PC-9 (cell line): ENCODE data around the gene IL21. TPM values are rescaled to one million over a fixed set of nuclear protein-coding genes. Genes with fewer than 3 reads are reported as not detected.
A peak's percentile ranks its signal among the peaks of the same experiment; 100 is the strongest.

ENCODE experiments used
- BruUV-seq: library from RNA; stranded (reverse); fragments of 400-500 nt; replicated peaks from 2 replicates; lab custom pipeline; 2021; lab: Mats Ljungman, UMichigan
- CTCF ChIA-PET: fragments of 300-600 bp; sonication (Branson Sonifier 250); formaldehyde crosslinking; loops from one replicate; lab custom pipeline; 2022; ENCODE audit warnings: antibody characterized with exemption; lab: Charles Lee
- POLR2A ChIA-PET: fragments of 300-600 bp; sonication (Branson Sonifier 250); formaldehyde crosslinking; loops from one replicate; lab custom pipeline; 2022; ENCODE audit warnings: antibody characterized with exemption; ENCODE audit not compliant: unreplicated experiment; lab: Charles Lee
- DNase-seq, 2 experiments: peaks; one replicate each; pipeline versions ENCODE4 v3.0.0 to v3.0.0-alpha.2; 2015 to 2022; ENCODE audit warnings: mixed read lengths in 1 of 2
- H2AFZ ChIP-seq: fragments of 200-600 bp; sonication (generic); 2 replicates; pipeline ENCODE4 v1.8.1; 2017; ENCODE audit warnings: antibody characterized with exemption
- H3F3A ChIP-seq: fragments of 200-600 bp; sonication (generic); 2 replicates; pipeline ENCODE4 v1.8.1; 2017; ENCODE audit warnings: antibody characterized with exemption, mild to moderate bottlenecking, low read depth; ENCODE audit not compliant: insufficient read depth
- H3K27ac ChIP-seq: fragments of 200-600 bp; sonication (generic); 2 replicates; pipeline ENCODE4 v1.6.1; 2016; ENCODE audit warnings: mixed run types
- H3K27me3 ChIP-seq: fragments of 200-600 bp; sonication (generic); 2 replicates; pipeline ENCODE4 v1.6.1; 2016; ENCODE audit warnings: low read depth, mixed run types; ENCODE audit not compliant: insufficient read depth
- H3K36me3 ChIP-seq: fragments of 200-600 bp; sonication (generic); 2 replicates; pipeline ENCODE4 v1.6.1; 2016; ENCODE audit warnings: low read depth, mixed run types
- H3K4me1 ChIP-seq: fragments of 200-600 bp; sonication (generic); replicated peaks from 2 replicates; pipeline ENCODE4 v1.6.1; 2016; ENCODE audit warnings: mixed run types; ENCODE audit not compliant: insufficient read depth
- H3K4me2 ChIP-seq: fragments of 200-600 bp; sonication (generic); 2 replicates; pipeline ENCODE4 v1.6.1; 2017; ENCODE audit warnings: mixed run types
- H3K4me3 ChIP-seq: fragments of 200-600 bp; sonication (generic); 2 replicates; pipeline ENCODE4 v1.6.1; 2016; ENCODE audit warnings: mixed run types
- H3K79me2 ChIP-seq: fragments of 200-600 bp; sonication (generic); 2 replicates; pipeline ENCODE4 v1.6.1; 2017; ENCODE audit warnings: low read depth, mixed run types
- H3K9me2 ChIP-seq: fragments of 200-600 bp; sonication (generic); 2 replicates; pipeline ENCODE4 v1.8.1; 2017; ENCODE audit warnings: mild to moderate bottlenecking; ENCODE audit not compliant: insufficient read depth
- H3K9me3 ChIP-seq: fragments of 200-600 bp; sonication (generic); 2 replicates; pipeline ENCODE4 v1.8.1; 2016; ENCODE audit warnings: low read depth; ENCODE audit not compliant: insufficient read depth
- H4K20me1 ChIP-seq: fragments of 200-600 bp; sonication (generic); 2 replicates; pipeline ENCODE4 v1.8.1; 2017; ENCODE audit not compliant: insufficient read depth
- EZH2 ChIP-seq: fragments of 200-600 bp; sonication (generic); IDR thresholded peaks from 2 replicates; pipeline ENCODE4 v1.8.0; 2017; ENCODE audit warnings: antibody characterized with exemption, low read depth
- intact Hi-C: fragments of 100-400 bp; cut with micrococcal nuclease; formaldehyde crosslinking; loops from one replicate; pipeline ENCODE4 v1.10.0; 2022; ENCODE audit not compliant: unreplicated experiment
- total RNA-seq: library from RNA; stranded (reverse); gene quantifications from 2 replicates; pipeline ENCODE4 v1.2.3, GENCODE V29; 2021
- TF ChIP-seq, protein P1 (sequence below): fragments of 200-600 bp; sonication (generic); conservative IDR thresholded peaks from 2 replicates; pipeline ENCODE4 v1.6.1; 2017; ENCODE audit warnings: mixed run types, antibody characterized with exemption, mild to moderate bottlenecking, moderate library complexity

The IL21 gene
- total RNA-seq, 1 experiment from 2014 or later = not detected

DNA sequence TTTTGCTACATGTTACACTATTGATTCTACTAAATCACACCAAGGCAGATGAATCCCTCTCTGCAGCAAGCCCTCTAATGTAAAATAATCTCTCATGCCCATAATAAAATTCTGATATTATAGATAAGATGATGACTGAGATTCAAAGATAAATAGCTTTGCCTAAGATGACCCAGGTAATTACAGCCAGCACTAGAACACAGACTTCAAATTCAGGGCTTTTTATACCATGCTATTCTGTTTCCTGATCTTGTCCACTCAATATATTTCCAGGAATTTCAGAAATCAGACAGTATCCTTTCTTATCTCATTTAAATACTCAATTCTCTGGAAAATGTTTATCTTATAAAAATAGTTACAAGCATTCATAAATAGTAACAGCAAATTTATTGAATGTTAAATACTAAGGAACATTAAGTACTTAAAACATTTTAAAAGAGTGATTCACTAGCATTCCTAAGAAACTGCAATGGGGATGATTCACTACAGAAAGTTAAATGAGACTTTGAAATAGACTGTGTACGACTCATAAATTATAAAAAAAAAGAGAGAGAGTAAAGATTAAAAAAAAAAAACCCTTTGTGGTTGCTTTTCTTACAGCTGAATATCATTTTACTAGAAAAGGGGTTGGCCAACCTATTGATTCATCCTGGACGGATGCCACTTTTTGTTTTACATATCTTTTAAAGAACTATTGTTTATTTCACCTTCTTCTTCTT lies 45.8 kb upstream of the IL21 start:
- BruUV-seq = no TSS peak
- H4K20me1 ChIP-seq = no peaks in the 10 kb centered on the region
- H3K27ac ChIP-seq = peak overlapping the region; percentile 51
- TF ChIP-seq, protein P1, sequence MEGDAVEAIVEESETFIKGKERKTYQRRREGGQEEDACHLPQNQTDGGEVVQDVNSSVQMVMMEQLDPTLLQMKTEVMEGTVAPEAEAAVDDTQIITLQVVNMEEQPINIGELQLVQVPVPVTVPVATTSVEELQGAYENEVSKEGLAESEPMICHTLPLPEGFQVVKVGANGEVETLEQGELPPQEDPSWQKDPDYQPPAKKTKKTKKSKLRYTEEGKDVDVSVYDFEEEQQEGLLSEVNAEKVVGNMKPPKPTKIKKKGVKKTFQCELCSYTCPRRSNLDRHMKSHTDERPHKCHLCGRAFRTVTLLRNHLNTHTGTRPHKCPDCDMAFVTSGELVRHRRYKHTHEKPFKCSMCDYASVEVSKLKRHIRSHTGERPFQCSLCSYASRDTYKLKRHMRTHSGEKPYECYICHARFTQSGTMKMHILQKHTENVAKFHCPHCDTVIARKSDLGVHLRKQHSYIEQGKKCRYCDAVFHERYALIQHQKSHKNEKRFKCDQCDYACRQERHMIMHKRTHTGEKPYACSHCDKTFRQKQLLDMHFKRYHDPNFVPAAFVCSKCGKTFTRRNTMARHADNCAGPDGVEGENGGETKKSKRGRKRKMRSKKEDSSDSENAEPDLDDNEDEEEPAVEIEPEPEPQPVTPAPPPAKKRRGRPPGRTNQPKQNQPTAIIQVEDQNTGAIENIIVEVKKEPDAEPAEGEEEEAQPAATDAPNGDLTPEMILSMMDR = no peak
- TF ChIP-seq EZH2 = no peak
- no peak overlapping the region for H3K4me3 ChIP-seq
- H3K9me3 ChIP-seq = no peaks in the 10 kb centered on the region; the same call in 1 of the 2 replicates
- H3K27me3 ChIP-seq = no peaks in the 10 kb centered on the region
- H3K4me1 ChIP-seq = peaks cover 22% of the 10 kb centered on the region
- ChIA-PET POLR2A (no interaction called here), CTCF (interaction anchor here (0.6 to 1.0 kb wide), 3 partner anchors 9 to 1427 kb away, joined by 3 to 4 read pairs (median 3); no protein-coding TSS in a partner anchor)
- H3F3A ChIP-seq = peaks cover 15% of the 10 kb centered on the region; the same call in 1 of the 2 replicates
- H3K36me3 ChIP-seq = no peaks in the 10 kb centered on the region
- intact Hi-C loops = no loop called here
- H2AFZ ChIP-seq = no peak overlapping the region
- H3K79me2 ChIP-seq = no peaks in the 10 kb centered on the region
- H3K9me2 ChIP-seq = 0 out of 2 replicates have a peak, but pooled peaks cover 5% of the 10 kb centered on the region
- H3K4me2 ChIP-seq = peak overlapping the region; percentile 34
- peak; percentile 5 to 92 for DNase-seq

DNA sequence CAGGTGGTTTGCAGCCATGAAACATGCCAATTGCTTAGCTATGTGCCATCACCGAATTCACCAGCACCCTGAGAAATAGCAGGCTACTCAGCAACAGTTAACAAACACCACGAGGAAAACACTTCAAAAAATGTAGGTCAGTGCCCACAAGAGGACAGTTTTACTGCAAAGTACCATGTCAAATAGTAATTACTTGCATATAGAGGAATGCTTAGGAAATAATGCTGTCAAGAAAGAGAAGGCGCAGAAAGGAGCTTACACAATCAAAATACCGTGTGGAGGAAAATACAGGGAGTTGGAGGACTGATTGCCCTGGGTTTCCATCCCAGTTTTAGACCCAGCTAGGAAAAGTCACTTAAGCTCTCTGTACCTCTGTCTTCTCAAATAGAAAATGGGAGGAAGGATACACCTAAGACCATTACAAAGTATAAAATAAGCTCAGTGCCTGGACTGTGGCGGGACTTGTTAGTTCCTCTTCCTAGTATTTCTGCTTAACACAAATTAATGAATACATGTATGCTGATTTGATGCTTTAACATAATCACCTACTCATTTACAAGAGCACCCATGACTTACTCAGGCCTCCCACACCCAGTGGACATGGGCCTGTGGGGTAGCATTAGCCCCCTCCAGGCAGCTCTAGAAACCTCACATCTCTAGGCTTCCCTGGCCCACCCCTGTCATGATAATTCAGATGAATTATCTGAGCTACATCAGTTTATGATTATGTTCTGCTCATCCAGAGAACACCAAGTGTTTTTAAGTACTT lies 44.5 kb upstream of the IL21 start:
- no peak for DNase-seq
- no peak overlapping the region for H3K4me3 ChIP-seq
- intact Hi-C loops = no loop called here
- peaks cover 15% of the 10 kb centered on the region; the same call in 1 of the 2 replicates for H3F3A ChIP-seq
- no peaks in the 10 kb centered on the region; the same call in 1 of the 2 replicates for H3K9me3 ChIP-seq
- 0 out of 2 replicates have a peak, but pooled peaks cover 5% of the 10 kb centered on the region for H3K9me2 ChIP-seq
- no peak overlapping the region for H3K4me2 ChIP-seq
- CTCF ChIA-PET = interaction anchor here (0.6 kb wide), 1 partner anchor 16 kb away, joined by 12 read pairs; no protein-coding TSS in a partner anchor
- H3K36me3 ChIP-seq = no peaks in the 10 kb centered on the region
- H3K27me3 ChIP-seq = no peaks in the 10 kb centered on the region
- H2AFZ ChIP-seq = no peak overlapping the region
- no peaks in the 10 kb centered on the region for H3K79me2 ChIP-seq
- BruUV-seq = no TSS peak
- H3K4me1 ChIP-seq = peaks cover 22% of the 10 kb centered on the region
- TF ChIP-seq EZH2 = no peak
- TF ChIP-seq, protein P1 = no peak
- no peak overlapping the region for H3K27ac ChIP-seq
- POLR2A ChIA-PET = no interaction called here
- no peaks in the 10 kb centered on the region for H4K20me1 ChIP-seq

DNA sequence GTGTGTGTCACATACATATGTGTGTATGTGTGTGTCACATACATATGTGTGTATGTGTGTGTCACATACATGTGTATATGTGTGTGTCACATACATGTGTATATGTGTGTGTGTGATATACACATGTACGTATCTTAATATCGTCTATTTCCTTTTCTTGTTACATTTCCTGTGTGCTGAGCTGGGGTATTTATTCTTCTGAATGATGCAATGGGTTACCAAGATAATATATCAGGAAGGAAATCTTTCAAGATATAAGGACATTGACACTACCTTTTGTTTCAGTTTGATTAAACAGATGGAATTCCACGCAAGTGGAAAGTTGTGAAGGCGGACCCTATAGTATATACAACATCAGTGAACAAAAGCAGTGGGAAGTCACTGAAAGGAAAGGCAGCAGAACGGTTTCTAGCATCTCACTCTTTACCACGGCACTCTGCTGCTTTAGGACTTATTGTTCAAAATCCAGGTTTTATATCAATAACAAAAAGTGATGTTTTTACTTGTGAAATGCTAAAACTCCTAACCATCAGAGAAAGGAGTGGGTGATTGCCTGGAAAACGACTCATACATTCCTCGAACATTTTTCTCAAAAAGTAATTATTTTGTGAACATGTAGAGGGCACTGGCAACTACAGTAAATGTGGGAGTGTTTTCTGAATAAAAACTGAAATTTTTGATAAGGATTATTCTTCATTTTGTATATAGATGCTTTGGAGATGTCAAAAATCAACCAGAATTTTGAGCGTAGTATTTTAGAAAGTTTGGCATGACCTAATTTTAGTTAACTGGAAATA lies 43.1 kb upstream of the IL21 start:
- H4K20me1 ChIP-seq = no peaks in the 10 kb centered on the region
- H3K9me2 ChIP-seq = 0 out of 2 replicates have a peak, but pooled peaks cover 5% of the 10 kb centered on the region
- no peak overlapping the region for H2AFZ ChIP-seq

More for the DNA sequence above, 43.1 kb upstream of the IL21 start:
- no peaks in the 10 kb centered on the region; the same call in 1 of the 2 replicates for H3K9me3 ChIP-seq
- no peak for TF ChIP-seq EZH2
- TF ChIP-seq, protein P1 = no peak
- ChIA-PET POLR2A (no interaction called here), CTCF (no interaction called here)
- no peaks in the 10 kb centered on the region for H3K36me3 ChIP-seq
- H3K27ac ChIP-seq = no peak overlapping the region
- BruUV-seq = no TSS peak
- intact Hi-C loops = no loop called here
- no peaks in the 10 kb centered on the region for H3K27me3 ChIP-seq
- no peak overlapping the region for H3K4me3 ChIP-seq
- H3K4me1 ChIP-seq = peaks cover 22% of the 10 kb centered on the region
- peaks cover 15% of the 10 kb centered on the region; the same call in 1 of the 2 replicates for H3F3A ChIP-seq
- H3K79me2 ChIP-seq = no peaks in the 10 kb centered on the region
- H3K4me2 ChIP-seq = no peak overlapping the region
- no peak for DNase-seq
